Ishikawa (cell line): ENCODE measurements around the gene ASH1L.

Source experiments
- CEBPB ChIP-seq: IDR thresholded peaks from 2 replicates; pipeline ENCODE4 v1.6.1; 2012
- CREB1 ChIP-seq: IDR thresholded peaks from 2 replicates; pipeline ENCODE4 v1.6.1; 2012; ENCODE audit warnings: low read depth
- EGR1 ChIP-seq: IDR thresholded peaks from 2 replicates; pipeline ENCODE4 v1.6.1; 2012
- EP300 ChIP-seq: IDR thresholded peaks from 2 replicates; pipeline ENCODE4 v1.6.1; 2012; ENCODE audit warnings: borderline replicate concordance
- FOXM1 ChIP-seq: IDR thresholded peaks from 2 replicates; pipeline ENCODE4 v1.6.1; 2012; ENCODE audit warnings: low read depth, borderline replicate concordance
- MAX ChIP-seq: IDR thresholded peaks from 2 replicates; pipeline ENCODE4 v1.6.1; 2012
- NFIC ChIP-seq: IDR thresholded peaks from 2 replicates; pipeline ENCODE4 v1.6.1; 2012
- RAD21 ChIP-seq: IDR thresholded peaks from 2 replicates; pipeline ENCODE4 v1.6.1; 2012; ENCODE audit warnings: low read depth
- REST ChIP-seq: IDR thresholded peaks from 2 replicates; pipeline ENCODE4 v1.6.1; 2012; ENCODE audit warnings: low read depth, mild to moderate bottlenecking
- TAF1 ChIP-seq: IDR thresholded peaks from 2 replicates; pipeline ENCODE4 v1.6.1; 2012; ENCODE audit warnings: low read depth, mild to moderate bottlenecking
- TCF12 ChIP-seq: IDR thresholded peaks from 2 replicates; pipeline ENCODE4 v1.6.1; 2012; ENCODE audit warnings: low read depth
- TEAD4 ChIP-seq: IDR thresholded peaks from 2 replicates; pipeline ENCODE4 v1.6.1; 2012
- USF1 ChIP-seq: IDR thresholded peaks from 2 replicates; pipeline ENCODE4 v1.6.1; 2012
- YY1 ChIP-seq: IDR thresholded peaks from 2 replicates; pipeline ENCODE4 v1.6.1; 2012; ENCODE audit warnings: low read depth
- ZBTB7A ChIP-seq: IDR thresholded peaks from 2 replicates; pipeline ENCODE4 v1.6.1; 2012; ENCODE audit warnings: low read depth

The ASH1L gene

GRCh38 chr1:155481741-155482241 is 80.8 kb downstream of the ASH1L start:
- TF ChIP-seq EGR1 (no peak), FOXM1 (no peak), NFIC (no peak), TEAD4 (no peak), CEBPB (no peak)

GRCh38 chr1:155479205-155479604 is 83.4 kb downstream of the ASH1L start:
- TF ChIP-seq NFIC (no peak), RAD21 (no peak), USF1 (no peak), EGR1 (no peak), EP300 (no peak), CREB1 (no peak), TCF12 (no peak), CEBPB (no peak), FOXM1 (no peak), YY1 (no peak), REST (no peak), ZBTB7A (no peak), TEAD4 (no peak), TAF1 (no peak), MAX (no peak)

- TF ChIP-seq TEAD4 (no peak), CREB1 (no peak), REST (no peak), MAX (no peak), USF1 (no peak), EP300 (no peak), EGR1 (no peak), FOXM1 (no peak), NFIC (no peak), RAD21 (no peak), CEBPB (no peak), TAF1 (no peak), YY1 (no peak), ZBTB7A (no peak), TCF12 (no peak)
Observed at GRCh38 chr1:155478270-155478852, 84.2 kb downstream of the ASH1L start.

- TF ChIP-seq ZBTB7A (no peak), MAX (no peak), YY1 (no peak), TCF12 (no peak), RAD21 (no peak), CREB1 (no peak), EP300 (no peak), FOXM1 (no peak), EGR1 (no peak), REST (no peak), USF1 (no peak), CEBPB (no peak), TAF1 (no peak), TEAD4 (no peak), NFIC (no peak)
Observed at GRCh38 chr1:155474146-155474545, 88.5 kb downstream of the ASH1L start.
